Stomach (tissue), 4 donors: ENCODE measurements around the gene ZNF677.
"Not testable (repeated sequence)": the region's sequence is repeated elsewhere in the genome, so short reads cannot be mapped to it uniquely, and the experiment has no call there.

Experiments used
- CTCF ChIP-seq, 7 experiments: fragments of 450-650 bp in 4 of 7; fragments of 200-600 bp in 3 of 7; sonication (generic) in 3 of 7; IDR thresholded peaks; one replicate each; pipeline ENCODE4 v1.5.1; 2016 to 2019; ENCODE audit warnings: antibody characterized with exemption in 7 of 7, control low read depth in 2 of 7, mild to moderate bottlenecking in 1 of 7
- POLR2A ChIP-seq, 4 donors: fragments of 450-650 bp; IDR thresholded peaks; one replicate each; pipeline ENCODE4 v1.6.1; 2016; ENCODE audit warnings: antibody characterized with exemption in 4 of 4, control low read depth in 2 of 4, mild to moderate bottlenecking in 1 of 4, moderate library complexity in 1 of 4
- POLR2AphosphoS5 ChIP-seq, 3 donors: sonication (generic); formaldehyde crosslinking; IDR thresholded peaks; one replicate each; pipeline ENCODE4 v1.6.1; 2016; ENCODE audit warnings: antibody characterized with exemption in 3 of 3

GRCh38 chr19:53281947-53282346 lies 27.3 kb upstream of the ZNF677 start:
- TF ChIP-seq CTCF, POLR2A, POLR2AphosphoS5 (IDR thresholded peaks at IDR 0.05): not testable (repeated sequence)
